A549 (cell line): ENCODE results near the gene DNAH5. TPM values are rescaled to one million over a fixed set of nuclear protein-coding genes. Genes with fewer than 3 reads are reported as not detected.
A peak's percentile ranks its signal among the peaks of the same experiment; 100 is the strongest.

Source experiments
- ATAC-seq, 2 experiments: fragments of 200-7000 bp in 1 of 2; fragments of >200 bp in 1 of 2; cut with Nextera tagmentation in 1 of 2; cut with Tn5 transposase in 1 of 2; 3 replicates each; pipeline versions ENCODE4 v1.8.0 to v1.9.1; 2018 to 2020; ENCODE audit warnings: mild to moderate bottlenecking in 1 of 2, moderate library complexity in 1 of 2
- CTCF ChIA-PET: fragments of 300-600 bp; sonication (Branson Sonifier 250); formaldehyde crosslinking; extraction: SDS; loops from one replicate; lab custom pipeline; 2021; ENCODE audit warnings: antibody characterized with exemption, inconsistent platforms; lab: Yijun Ruan, JAX
- POLR2A ChIA-PET: fragments of 350-600 bp; formaldehyde crosslinking; extraction: SDS; loops from one replicate; lab custom pipeline; 2021; ENCODE audit warnings: antibody characterized with exemption, inconsistent platforms; lab: Yijun Ruan, JAX
- DNase-seq, 2 experiments: peaks; one replicate each; pipeline versions ENCODE4 v3.0.0 to v3.0.0-alpha.2; 2011 to 2016; ENCODE audit warnings: low read depth in 1 of 2, low spot score in 1 of 2
- FAIRE-seq: peaks from 2 replicates; lab custom pipeline; 2011; peaks lifted over from hg19 to GRCh38; lab: Jason Lieb, UNC
- H3K27ac ChIP-seq, 2 experiments: fragments of >200 bp; sonication (Bioruptor Twin); formaldehyde crosslinking; 3 replicates each; pipeline ENCODE4 v1.5.1; 2016 to 2017
- H3K4me1 ChIP-seq: fragments of >200 bp; sonication (Bioruptor Twin); formaldehyde crosslinking; 3 replicates; pipeline ENCODE4 v1.6.1; 2016
- H3K4me2 ChIP-seq: fragments of >200 bp; sonication (Bioruptor Twin); formaldehyde crosslinking; 3 replicates; pipeline ENCODE4 v1.6.1; 2016
- H3K4me3 ChIP-seq: fragments of >200 bp; sonication (Bioruptor Twin); formaldehyde crosslinking; 3 replicates; pipeline ENCODE4 v1.5.1; 2016
- H3K9me3 ChIP-seq: fragments of >200 bp; sonication (Bioruptor Twin); formaldehyde crosslinking; 3 replicates; pipeline ENCODE4 v1.6.1; 2016
- CHD4 ChIP-seq: fragments of 200-600 bp; sonication (generic); IDR thresholded peaks from 2 replicates; pipeline ENCODE4 v1.6.1; 2016; ENCODE audit warnings: antibody characterized with exemption, mild to moderate bottlenecking, borderline replicate concordance
- EHMT2 ChIP-seq: fragments of 200-600 bp; sonication (generic); IDR thresholded peaks from 2 replicates; pipeline ENCODE4 v1.6.1; 2016; ENCODE audit warnings: antibody characterized with exemption, low read depth, mild to moderate bottlenecking, moderate library complexity
- ESRRA ChIP-seq: fragments of 150-350 bp; IDR thresholded peaks from 2 replicates; pipeline ENCODE4 v1.6.1; 2014; ENCODE audit warnings: mild to moderate bottlenecking, low read length, borderline replicate concordance
- FOSB ChIP-seq: fragments of 250-450 bp; sonication (Bioruptor Pico); IDR thresholded peaks from 2 replicates; pipeline ENCODE4 v1.5.0; 2020; ENCODE audit warnings: mild to moderate bottlenecking, moderate library complexity
- FOSL2 ChIP-seq, 2 experiments: fragments of 450-650 bp in 1 of 2; fragments of >200 bp in 1 of 2; sonication (Bioruptor Twin) in 1 of 2; formaldehyde crosslinking; IDR thresholded peaks; 2 replicates each; pipeline versions ENCODE4 v1.5.0 to v1.6.1; 2016 to 2020; ENCODE audit warnings: mild to moderate bottlenecking in 1 of 2, moderate library complexity in 1 of 2
- FOXS1 ChIP-seq: fragments of 250-450 bp; sonication (Bioruptor Pico); IDR thresholded peaks from 2 replicates; pipeline ENCODE4 v1.5.0; 2020; ENCODE audit warnings: mild to moderate bottlenecking, moderate library complexity
- HEYL ChIP-seq: fragments of 250-450 bp; sonication (Bioruptor Pico); IDR thresholded peaks from 2 replicates; pipeline ENCODE4 v1.8.0; 2021; ENCODE audit warnings: mild to moderate bottlenecking, moderate library complexity
- HMGXB4 ChIP-seq: fragments of 250-450 bp; sonication (Bioruptor Pico); IDR thresholded peaks from 2 replicates; pipeline ENCODE4 v1.5.0; 2021; ENCODE audit warnings: mild to moderate bottlenecking, moderate library complexity, borderline replicate concordance
- KDM1A ChIP-seq: fragments of 200-600 bp; sonication (generic); IDR thresholded peaks from 2 replicates; pipeline ENCODE4 v1.6.1; 2016; ENCODE audit warnings: low read depth, mild to moderate bottlenecking
- MAFK ChIP-seq: fragments of 450-650 bp; IDR thresholded peaks from 2 replicates; pipeline ENCODE4 v1.6.1; 2014; ENCODE audit not compliant: partially characterized antibody
- NPAS2 ChIP-seq: fragments of 250-450 bp; sonication (Bioruptor Pico); IDR thresholded peaks from 2 replicates; pipeline ENCODE4 v1.8.0; 2022; ENCODE audit warnings: mild to moderate bottlenecking, moderate library complexity, borderline replicate concordance
- NR3C1 ChIP-seq: fragments of >200 bp; sonication (Bioruptor Twin); formaldehyde crosslinking; IDR thresholded peaks from 3 replicates; pipeline ENCODE4 v1.6.1; 2017
- POLR2A ChIP-seq: IDR thresholded peaks from 2 replicates; pipeline ENCODE4 v1.6.1; 2012; ENCODE audit warnings: mild to moderate bottlenecking, low read length
- POLR2AphosphoS2 ChIP-seq: conservative IDR thresholded peaks from 2 replicates; pipeline ENCODE4 v1.6.1; 2012; ENCODE audit warnings: low read length, improper control_type of control experiment, inconsistent platforms
- RARB ChIP-seq: fragments of 250-450 bp; sonication (Bioruptor Pico); IDR thresholded peaks from 2 replicates; pipeline ENCODE4 v1.8.0; 2021; ENCODE audit warnings: mild to moderate bottlenecking, moderate library complexity
- RCOR1 ChIP-seq: fragments of 150-350 bp; IDR thresholded peaks from 2 replicates; pipeline ENCODE4 v1.6.1; 2014; ENCODE audit warnings: antibody characterized with exemption, low read length, low read depth
- USF2 ChIP-seq: fragments of 450-650 bp; IDR thresholded peaks from 2 replicates; pipeline ENCODE4 v1.6.1; 2014; ENCODE audit warnings: antibody characterized with exemption
- WGBS: methylation state at CpG from one replicate; pipeline ENCODE4 v1.1.6; 2017; ENCODE audit errors: missing lambda C conversion rate; 5-methylcytosine and 5-hydroxymethylcytosine counted together
- polyA plus RNA-seq, 4 experiments: library from polyadenylated mRNA; depleted of rRNA in 3 of 4; stranded (reverse); fragments of >200 nt; fragmentation: RNase III in 1 of 4; extraction: RNeasy Plus Mini Kit Qiagen cat#74134 plus additional on column Dnase treatment in 1 of 4; gene quantifications; 2 replicates in 3 of 4; 3 replicates in 1 of 4; pipeline ENCODE4 v1.2.3, GENCODE V29; 2011 to 2017
- TF ChIP-seq, protein P1 (sequence below): fragments of 200-600 bp; sonication (generic); IDR thresholded peaks from 2 replicates; pipeline ENCODE4 v1.6.1; 2016; ENCODE audit warnings: antibody characterized with exemption, mild to moderate bottlenecking, moderate library complexity

Gene DNAH5
- polyA plus RNA-seq, 2 of the 4 experiments (the other 2 are of a cell fraction), result 0.15 to 1.0 TPM

DNA sequence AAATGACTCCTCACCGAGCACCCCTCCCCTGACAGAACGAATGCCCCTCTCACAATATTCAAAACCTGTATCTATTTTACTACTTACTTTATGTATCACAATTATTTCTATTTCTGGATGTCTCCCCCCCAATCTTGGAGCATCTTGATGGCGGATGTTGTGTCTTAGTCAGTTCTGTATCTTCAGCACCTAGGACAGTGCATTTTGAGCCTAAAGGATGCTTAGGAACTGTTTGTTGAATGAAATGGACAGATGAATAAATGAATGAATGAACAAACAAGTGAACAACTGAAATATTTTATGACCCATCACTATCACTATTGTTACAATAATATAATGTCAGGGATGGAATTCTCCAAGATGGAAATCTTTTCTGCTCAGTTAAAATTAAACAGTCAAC lies 295.7 kb downstream of the DNAH5 start:
- FAIRE-seq, result no peak

DNA sequence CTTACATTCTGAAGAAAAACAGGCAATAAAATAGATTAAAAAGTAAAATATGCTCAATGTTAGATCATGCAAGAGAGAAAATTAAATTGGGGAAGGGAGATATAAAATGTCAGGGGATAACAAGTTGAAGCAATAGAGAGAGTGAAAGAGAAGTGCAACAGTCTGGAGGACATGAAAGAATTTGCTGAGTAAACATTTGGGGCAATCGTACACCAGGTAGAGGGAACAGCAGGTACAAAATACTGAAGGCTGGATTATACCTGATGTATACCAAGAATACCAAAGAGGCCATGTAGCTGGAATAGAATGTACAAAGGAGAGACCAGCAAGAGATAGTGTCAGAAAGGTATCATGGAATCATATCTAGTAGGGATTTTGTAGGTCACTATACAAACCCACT lies 300.8 kb downstream of the DNAH5 start:
- Histone ChIP-seq H3K4me3 (no peak overlapping the region), H3K4me1 (peaks cover 11% of the 10 kb centered on the region; the same call in 2 of the 3 replicates), H3K9me3 (no peaks in the 10 kb centered on the region), H3K4me2 (no peak overlapping the region), H3K27ac (no peak overlapping the region)
- DNase-seq, result no peak
- no peak for TF ChIP-seq USF2
- TF ChIP-seq MAFK, result peak; percentile 53
- CTCF ChIA-PET, result interaction anchor here (0.9 to 1.2 kb wide), 2 partner anchors 16 to 19 kb away, joined by 3 read pairs; no protein-coding TSS in a partner anchor
- WGBS, result 25% methylated on average over 1 of the region's 1 CpG
- POLR2A ChIA-PET, result no interaction called here
- ATAC-seq, result no peak
- no peak for FAIRE-seq

More for the DNA sequence above, 295.7 kb downstream of the DNAH5 start:
- Histone ChIP-seq H3K9me3 (no peaks in the 10 kb centered on the region), H3K4me2 (no peak overlapping the region), H3K4me1 (no peaks in the 10 kb centered on the region), H3K27ac (no peak overlapping the region), H3K4me3 (no peak overlapping the region)
- WGBS, result 15% methylated on average over 3 of the region's 3 CpGs
- TF ChIP-seq, protein P1, sequence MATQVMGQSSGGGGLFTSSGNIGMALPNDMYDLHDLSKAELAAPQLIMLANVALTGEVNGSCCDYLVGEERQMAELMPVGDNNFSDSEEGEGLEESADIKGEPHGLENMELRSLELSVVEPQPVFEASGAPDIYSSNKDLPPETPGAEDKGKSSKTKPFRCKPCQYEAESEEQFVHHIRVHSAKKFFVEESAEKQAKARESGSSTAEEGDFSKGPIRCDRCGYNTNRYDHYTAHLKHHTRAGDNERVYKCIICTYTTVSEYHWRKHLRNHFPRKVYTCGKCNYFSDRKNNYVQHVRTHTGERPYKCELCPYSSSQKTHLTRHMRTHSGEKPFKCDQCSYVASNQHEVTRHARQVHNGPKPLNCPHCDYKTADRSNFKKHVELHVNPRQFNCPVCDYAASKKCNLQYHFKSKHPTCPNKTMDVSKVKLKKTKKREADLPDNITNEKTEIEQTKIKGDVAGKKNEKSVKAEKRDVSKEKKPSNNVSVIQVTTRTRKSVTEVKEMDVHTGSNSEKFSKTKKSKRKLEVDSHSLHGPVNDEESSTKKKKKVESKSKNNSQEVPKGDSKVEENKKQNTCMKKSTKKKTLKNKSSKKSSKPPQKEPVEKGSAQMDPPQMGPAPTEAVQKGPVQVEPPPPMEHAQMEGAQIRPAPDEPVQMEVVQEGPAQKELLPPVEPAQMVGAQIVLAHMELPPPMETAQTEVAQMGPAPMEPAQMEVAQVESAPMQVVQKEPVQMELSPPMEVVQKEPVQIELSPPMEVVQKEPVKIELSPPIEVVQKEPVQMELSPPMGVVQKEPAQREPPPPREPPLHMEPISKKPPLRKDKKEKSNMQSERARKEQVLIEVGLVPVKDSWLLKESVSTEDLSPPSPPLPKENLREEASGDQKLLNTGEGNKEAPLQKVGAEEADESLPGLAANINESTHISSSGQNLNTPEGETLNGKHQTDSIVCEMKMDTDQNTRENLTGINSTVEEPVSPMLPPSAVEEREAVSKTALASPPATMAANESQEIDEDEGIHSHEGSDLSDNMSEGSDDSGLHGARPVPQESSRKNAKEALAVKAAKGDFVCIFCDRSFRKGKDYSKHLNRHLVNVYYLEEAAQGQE, result peak; percentile 82
- TF ChIP-seq HMGXB4 (CRISPR knock-in tag) (no peak), EHMT2 (0 out of 2 replicates have a peak, but pooled peaks have one; percentile 33)
- no peak for ATAC-seq
- DNase-seq, result no peak
- ChIA-PET POLR2A (no interaction called here), CTCF (interaction anchor here (0.9 kb wide), 1 partner anchor 12 kb away, joined by 3 read pairs; no protein-coding TSS in a partner anchor)

GRCh38 chr5:13643196-13643595 lies 301.3 kb downstream of the DNAH5 start:
- ChIA-PET POLR2A (no interaction called here), CTCF (interaction anchor here (0.9 to 1.2 kb wide), 2 partner anchors 16 to 18 kb away, joined by 3 read pairs; no protein-coding TSS in a partner anchor)
- no peak for ATAC-seq
- TF ChIP-seq FOSB (CRISPR knock-in tag) (no peak), EHMT2 (no peak), CHD4 (no peak), RCOR1 (no peak), ESRRA (no peak), POLR2A (no peak), NR3C1 (no peak), HEYL (no peak), FOXS1 (CRISPR knock-in tag) (no peak), FOSL2 (IDR thresholded peaks at IDR 0.05) (no peak), FOSL2 (CRISPR knock-in tag; IDR thresholded peaks at IDR 0.05) (no peak), POLR2AphosphoS2 (no peak), KDM1A (no peak), RARB (CRISPR knock-in tag) (no peak), NPAS2 (CRISPR knock-in tag) (no peak)
- FAIRE-seq, result no peak
- no peak for DNase-seq
- Histone ChIP-seq H3K4me1 (peaks cover 11% of the 10 kb centered on the region; the same call in 2 of the 3 replicates), H3K9me3 (no peaks in the 10 kb centered on the region), H3K4me2 (no peak overlapping the region), H3K4me3 (no peak overlapping the region), H3K27ac (no peak overlapping the region)
- WGBS, result 33% methylated on average over 2 of the region's 2 CpGs

Other genes with a start within 250 kb of the DNAH5 start
- 79.0 and 91.2 TPM in 2 replicates for gene TRIO, start 198.7 kb upstream of the DNAH5 start, polyA plus RNA-seq (2011; rRNA removed)
- gene TRIO, start 198.7 kb upstream of the DNAH5 start, polyA plus RNA-seq (2017; fragmentation: RNase III; extraction: RNeasy Plus Mini Kit Qiagen cat#74134 plus additional on column Dnase treatment), result 47.5 to 57.9 TPM (median 48.1 TPM) in 3 replicates